Body of pancreas (tissue), 4 donors: ENCODE data around the gene ZNF341.

Source experiments
- POLR2A ChIP-seq, 3 donors: fragments of 450-650 bp; IDR thresholded peaks; one replicate each; pipeline ENCODE4 v1.6.1; 2016; ENCODE audit warnings: antibody characterized with exemption in 3 of 3, mild to moderate bottlenecking in 2 of 3
- TF ChIP-seq, protein P1 (sequence below), 7 experiments: fragments of 450-650 bp in 4 of 7; fragments of 200-600 bp in 3 of 7; sonication (generic) in 3 of 7; IDR thresholded peaks; one replicate each; pipeline ENCODE4 v1.5.1; 2016 to 2019; ENCODE audit warnings: antibody characterized with exemption in 7 of 7

DNA sequence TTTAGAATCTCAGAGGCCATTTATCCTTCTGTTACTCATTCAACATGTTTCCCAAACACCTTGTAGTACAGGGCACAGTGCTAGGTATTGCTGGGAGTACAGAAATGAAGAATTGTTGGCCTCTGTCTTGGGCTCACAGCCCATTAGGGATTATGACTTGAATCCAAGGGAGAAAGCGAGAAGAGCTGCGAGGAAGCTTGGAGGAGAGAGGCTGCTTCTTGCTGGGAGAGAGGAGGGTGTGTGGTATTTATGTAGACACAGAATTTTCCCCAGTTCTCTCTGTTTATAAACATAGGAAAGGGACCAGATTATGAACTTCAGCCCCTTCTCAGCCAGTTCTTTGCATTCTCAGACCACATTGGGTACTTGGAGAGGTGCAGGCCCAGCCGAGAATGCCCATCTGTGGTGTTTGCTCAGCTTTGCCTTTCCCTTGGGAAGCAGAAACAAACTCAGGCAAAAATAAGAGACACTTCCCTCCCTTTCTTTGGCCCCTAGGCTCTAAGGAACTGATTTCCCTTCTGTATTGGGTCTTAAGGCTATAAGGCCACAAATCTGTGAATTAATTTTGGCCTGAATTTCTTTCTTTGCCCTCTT lies 97.3 kb downstream of the ZNF341 start:
- TF ChIP-seq POLR2A (IDR thresholded peaks at IDR 0.05), result no peak
- TF ChIP-seq, protein P1, sequence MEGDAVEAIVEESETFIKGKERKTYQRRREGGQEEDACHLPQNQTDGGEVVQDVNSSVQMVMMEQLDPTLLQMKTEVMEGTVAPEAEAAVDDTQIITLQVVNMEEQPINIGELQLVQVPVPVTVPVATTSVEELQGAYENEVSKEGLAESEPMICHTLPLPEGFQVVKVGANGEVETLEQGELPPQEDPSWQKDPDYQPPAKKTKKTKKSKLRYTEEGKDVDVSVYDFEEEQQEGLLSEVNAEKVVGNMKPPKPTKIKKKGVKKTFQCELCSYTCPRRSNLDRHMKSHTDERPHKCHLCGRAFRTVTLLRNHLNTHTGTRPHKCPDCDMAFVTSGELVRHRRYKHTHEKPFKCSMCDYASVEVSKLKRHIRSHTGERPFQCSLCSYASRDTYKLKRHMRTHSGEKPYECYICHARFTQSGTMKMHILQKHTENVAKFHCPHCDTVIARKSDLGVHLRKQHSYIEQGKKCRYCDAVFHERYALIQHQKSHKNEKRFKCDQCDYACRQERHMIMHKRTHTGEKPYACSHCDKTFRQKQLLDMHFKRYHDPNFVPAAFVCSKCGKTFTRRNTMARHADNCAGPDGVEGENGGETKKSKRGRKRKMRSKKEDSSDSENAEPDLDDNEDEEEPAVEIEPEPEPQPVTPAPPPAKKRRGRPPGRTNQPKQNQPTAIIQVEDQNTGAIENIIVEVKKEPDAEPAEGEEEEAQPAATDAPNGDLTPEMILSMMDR (IDR thresholded peaks at IDR 0.05), result no peak
